Heart right ventricle (tissue), 16 donors: Measurements from ENCODE around the gene GATC. TPM values are rescaled to one million over a fixed set of nuclear protein-coding genes. Genes with fewer than 3 reads are reported as not detected.

ENCODE experiments used
- ATAC-seq, 8 donors: fragments of 200-7000 bp; cut with Tn5 transposase; one replicate each; pipeline ENCODE4 v1.9.1; 2020; ENCODE audit warnings: mild to moderate bottlenecking in 8 of 8, moderate library complexity in 8 of 8, moderate number of reproducible peaks in 1 of 8
- DNase-seq, 2 donors: peaks; one replicate each; pipeline ENCODE4 v3.0.0-alpha.2; 2020
- H3K27ac ChIP-seq, 10 donors: fragments of 200-600 bp; sonication (generic) in 2 of 10; one replicate each; pipeline versions ENCODE4 v1.5.0 to v1.8.0; 2020 to 2022; ENCODE audit warnings: mild to moderate bottlenecking in 3 of 10
- H3K27me3 ChIP-seq, 7 donors: fragments of 200-600 bp; one replicate each; pipeline ENCODE4 v1.8.0; 2021 to 2022; ENCODE audit warnings: mild to moderate bottlenecking in 2 of 7
- H3K36me3 ChIP-seq, 9 donors: fragments of 200-600 bp; sonication (generic) in 1 of 9; one replicate each; pipeline versions ENCODE4 v1.5.0 to v1.8.0; 2020 to 2022; ENCODE audit warnings: mild to moderate bottlenecking in 2 of 9
- H3K4me1 ChIP-seq, 9 donors: fragments of 200-600 bp; sonication (generic) in 1 of 9; one replicate each; pipeline versions ENCODE4 v1.5.0 to v1.8.0; 2020 to 2022; ENCODE audit warnings: mild to moderate bottlenecking in 4 of 9
- H3K4me3 ChIP-seq, 10 donors: fragments of 200-600 bp; sonication (generic) in 2 of 10; one replicate each; pipeline versions ENCODE4 v1.5.0 to v1.8.0; 2020 to 2022; ENCODE audit warnings: mild to moderate bottlenecking in 7 of 10, moderate library complexity in 2 of 10
- H3K9me3 ChIP-seq, 11 donors: fragments of 200-600 bp in 10 of 11; sonication (generic) in 2 of 11; one replicate each; pipeline versions ENCODE4 v1.5.0 to v1.8.0; 2013 to 2022; ENCODE audit warnings: mild to moderate bottlenecking in 2 of 11, control low read depth in 1 of 11, moderate library complexity in 1 of 11
- WGBS, 2 donors: extraction: QIAGEN DNeasy Blood & Tissue Kit; methylation state at CpG; one replicate each; pipeline ENCODE4 v1.1.7; 2013; ENCODE audit warnings: inconsistent platforms in 1 of 2; 5-methylcytosine and 5-hydroxymethylcytosine counted together
- intact Hi-C, 10 donors: fragments of 100-400 bp; cut with DNase I; formaldehyde crosslinking; loops; one replicate each; pipeline versions ENCODE4 v1.11.1 to v1.14.2; 2022
- long read RNA-seq, 3 donors: library from polyadenylated mRNA; unstranded; transcript quantifications; one replicate each; pipeline ENCODE4 v2.0.0, GENCODE V29; 2020 to 2021
- polyA plus RNA-seq, 2 donors: library from polyadenylated mRNA; stranded (reverse); fragments of 200-250 nt; gene quantifications; one replicate each; pipeline ENCODE4 v1.2.3, GENCODE V29; 2013
- total RNA-seq, 10 donors: library from RNA; stranded (reverse); fragmentation: NEBNext Ultra II Directional in 3 of 10; extraction: Animal tissue kit (Norgen Biotek cat#: 25700) in 3 of 10; gene quantifications; one replicate each; pipeline versions ENCODE4 v1.2.1 to v1.2.4, GENCODE V29; 2021 to 2023
- TF ChIP-seq, protein P1 (sequence below), 9 donors: fragments of 200-600 bp; sonication (generic) in 2 of 9; IDR thresholded peaks; one replicate each; pipeline versions ENCODE4 v1.5.0 to v1.8.0; 2021 to 2022; ENCODE audit warnings: antibody characterized with exemption in 9 of 9, mild to moderate bottlenecking in 5 of 9, moderate library complexity in 1 of 9
- donor health status: Arrhythmogenic right ventricular cardiomyopathy.
- donor health status: ischemic (EF 13 %, LVEDD 7.1; RV severe dilation, severe dysfunction).
- donor health status: healthy with polysubstance abuse.
- donor health status: DM: no; HTN: yes; CAD: no.
- donor health status: DM: no; HTN: no; CAD: no.
- donor health status: ischemic (EF 25% LVEDD 6.9; RV normal size, moderate dysfunction).
- donor health status: ischemic (EF 25% LVEDD 5.7; RV mildly dilated, moderate dysfunction).
- donor health status: healthy.
- donor health status: DM: yes; HTN: yes; CAD: no.
- donor health status: Ischemic cardiomyopathy.
- donor health status: ischemic (EF 35%, LVEDD 5.7; RV mildly dilated, moderate dysfunction).
- donor health status: nonischemic (EF 11% LVEDD 7.7; RV severe dilation, severe dysfunction).
- donor health status: DM: yes; HTN: yes; CAD: no.
- donor health status: PGD.
- donor health status: ischemic (EF 29% LVEDD 5.4; RV normal size, mild dysfunction).
- donor health status: nonischemic (EF 23%, LVEDD 6.1; RV moderate dilation, normal function).

The GATC gene, protein sequence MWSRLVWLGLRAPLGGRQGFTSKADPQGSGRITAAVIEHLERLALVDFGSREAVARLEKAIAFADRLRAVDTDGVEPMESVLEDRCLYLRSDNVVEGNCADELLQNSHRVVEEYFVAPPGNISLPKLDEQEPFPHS
- 10 to 100 TPM in 7 of 10 donors, 1 to 10 TPM in 3; 6.4 to 17.0 (median 11.1) TPM for total RNA-seq
- polyA plus RNA-seq = 1 to 10 TPM; 6.0 to 7.3 TPM
- long read RNA-seq, donor 1, full-length matches to known transcripts = 2 of 4 reads
- long read RNA-seq, donor 1, partial matches to known transcripts = 0 of 4 reads
- long read RNA-seq, donor 1, other reads (novel, unspliced or antisense) = 2 of 4 reads
- long read RNA-seq, donor 2, full-length matches to known transcripts = 1 of 8 reads
- long read RNA-seq, donor 2, partial matches to known transcripts = 0 of 8 reads
- long read RNA-seq, donor 2, other reads (novel, unspliced or antisense) = 7 of 8 reads
- long read RNA-seq, donor 3, partial matches to known transcripts = 0 of 2 reads
- long read RNA-seq, donor 3, other reads (novel, unspliced or antisense) = 2 of 2 reads

DNA sequence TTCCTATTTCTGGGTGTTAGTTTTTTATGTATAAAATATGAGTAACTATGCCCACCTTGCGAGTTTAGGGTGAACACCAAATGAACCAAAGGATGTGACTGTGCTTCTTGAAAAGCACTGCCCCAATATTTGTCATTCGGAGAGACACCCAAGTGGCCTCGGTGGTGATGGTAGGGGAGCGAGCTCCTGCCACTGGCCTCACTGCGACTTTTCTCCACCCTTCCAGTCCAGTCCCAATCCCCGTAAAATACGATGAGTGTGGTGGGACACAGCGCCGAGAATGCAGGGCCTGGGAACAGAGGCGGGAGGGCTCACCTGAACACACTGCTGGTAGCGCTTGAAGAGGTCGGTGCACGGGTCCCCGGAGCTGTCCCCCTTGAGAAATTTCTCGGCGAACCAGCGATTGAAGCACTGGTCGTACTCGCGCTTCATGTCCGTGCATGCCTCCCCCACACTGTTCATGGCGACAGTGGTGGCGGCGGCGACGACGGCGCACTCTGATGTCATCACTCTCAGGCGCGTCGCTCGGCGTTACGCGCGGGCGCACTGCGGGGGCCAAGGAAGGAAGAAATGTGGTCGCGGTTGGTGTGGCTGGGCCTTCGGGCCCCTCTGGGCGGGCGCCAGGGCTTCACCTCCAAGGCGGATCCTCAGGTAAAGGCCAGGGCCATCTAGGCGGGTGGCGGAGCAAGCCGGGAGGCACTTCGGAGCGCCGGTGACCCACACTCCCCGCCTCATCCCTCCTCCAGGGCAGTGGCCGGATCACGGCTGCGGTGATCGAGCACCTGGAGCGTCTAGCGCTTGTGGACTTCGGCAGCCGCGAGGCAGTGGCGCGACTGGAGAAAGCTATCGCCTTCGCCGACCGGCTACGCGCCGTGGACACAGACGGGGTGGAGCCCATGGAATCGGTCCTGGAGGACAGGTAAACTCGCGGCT, at the start of gene GATC, which contains the start of gene TRIAP1:
GATC (plus strand) TSS at position 534 of the 933 bp plus-strand sequence; CDS start at position 571, 37 bp downstream.
TRIAP1 (minus strand) TSS at position 474 of the 933 bp plus-strand sequence; CDS start at position 462, 12 bp downstream.
- Histone ChIP-seq H3K9me3 (no peaks in the 10 kb centered on the region), H3K36me3 (peaks cover 0 to 69% (median 29%) of the 10 kb centered on the region in 9 donors), H3K4me1 (peaks cover 4 to 41% (median 24%) of the 10 kb centered on the region in 9 donors), H3K4me3 (peak within 1 kb of the TSS; percentile 72 to 100 (median 94)), H3K27me3 (no peaks in the 10 kb centered on the region), H3K27ac (peak within 1 kb of the TSS; percentile 58 to 93 (median 88))
- ATAC-seq = peak; percentile 97 to 99 (median 99)
- intact Hi-C loops = no loop called here
- WGBS, 2 donors = 0% methylated on average over 73 of the region's 73 CpGs
- DNase-seq = peak; percentile 84 to 86
- TF ChIP-seq, protein P1, sequence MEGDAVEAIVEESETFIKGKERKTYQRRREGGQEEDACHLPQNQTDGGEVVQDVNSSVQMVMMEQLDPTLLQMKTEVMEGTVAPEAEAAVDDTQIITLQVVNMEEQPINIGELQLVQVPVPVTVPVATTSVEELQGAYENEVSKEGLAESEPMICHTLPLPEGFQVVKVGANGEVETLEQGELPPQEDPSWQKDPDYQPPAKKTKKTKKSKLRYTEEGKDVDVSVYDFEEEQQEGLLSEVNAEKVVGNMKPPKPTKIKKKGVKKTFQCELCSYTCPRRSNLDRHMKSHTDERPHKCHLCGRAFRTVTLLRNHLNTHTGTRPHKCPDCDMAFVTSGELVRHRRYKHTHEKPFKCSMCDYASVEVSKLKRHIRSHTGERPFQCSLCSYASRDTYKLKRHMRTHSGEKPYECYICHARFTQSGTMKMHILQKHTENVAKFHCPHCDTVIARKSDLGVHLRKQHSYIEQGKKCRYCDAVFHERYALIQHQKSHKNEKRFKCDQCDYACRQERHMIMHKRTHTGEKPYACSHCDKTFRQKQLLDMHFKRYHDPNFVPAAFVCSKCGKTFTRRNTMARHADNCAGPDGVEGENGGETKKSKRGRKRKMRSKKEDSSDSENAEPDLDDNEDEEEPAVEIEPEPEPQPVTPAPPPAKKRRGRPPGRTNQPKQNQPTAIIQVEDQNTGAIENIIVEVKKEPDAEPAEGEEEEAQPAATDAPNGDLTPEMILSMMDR (IDR thresholded peaks at IDR 0.05) = no peak

DNA sequence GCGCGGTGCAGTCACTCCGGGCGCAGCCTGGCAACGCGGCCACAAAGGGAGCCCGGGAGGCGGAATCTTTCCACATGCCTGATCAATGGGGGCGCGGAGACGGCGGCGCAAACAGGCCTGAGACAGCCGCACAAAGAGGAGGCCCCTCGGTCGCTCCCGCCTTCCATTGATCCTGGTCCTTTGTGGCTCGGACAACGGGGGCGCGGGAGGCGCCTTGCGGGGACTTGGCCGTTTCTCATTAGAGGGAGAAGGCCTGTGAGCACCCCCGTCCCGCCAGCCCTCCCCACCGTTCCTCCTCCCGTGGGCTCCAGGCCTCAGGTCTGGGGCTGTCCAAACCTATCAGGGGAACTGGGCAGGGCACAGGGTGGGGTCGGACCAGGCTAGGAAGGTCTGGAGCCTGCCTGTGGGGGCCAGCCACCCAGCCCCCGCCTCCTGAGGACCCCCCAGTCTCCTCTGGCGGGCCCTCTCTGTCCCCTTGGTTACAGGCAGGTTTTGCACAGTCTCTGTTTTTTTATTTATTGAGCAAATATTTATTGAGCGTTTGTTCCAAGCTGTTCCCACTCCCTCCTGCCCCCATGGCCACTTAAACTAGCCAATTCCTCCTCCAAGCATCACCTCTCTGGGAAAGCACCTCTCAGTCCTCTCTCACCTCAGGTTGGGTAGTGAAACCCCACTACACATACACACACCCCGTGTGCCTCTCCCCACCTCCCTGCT, 48.3 kb upstream of the GATC start:
- WGBS, 2 donors = 54 to 66% methylated on average over 29 to 33 of the region's 33 CpGs

DNA sequence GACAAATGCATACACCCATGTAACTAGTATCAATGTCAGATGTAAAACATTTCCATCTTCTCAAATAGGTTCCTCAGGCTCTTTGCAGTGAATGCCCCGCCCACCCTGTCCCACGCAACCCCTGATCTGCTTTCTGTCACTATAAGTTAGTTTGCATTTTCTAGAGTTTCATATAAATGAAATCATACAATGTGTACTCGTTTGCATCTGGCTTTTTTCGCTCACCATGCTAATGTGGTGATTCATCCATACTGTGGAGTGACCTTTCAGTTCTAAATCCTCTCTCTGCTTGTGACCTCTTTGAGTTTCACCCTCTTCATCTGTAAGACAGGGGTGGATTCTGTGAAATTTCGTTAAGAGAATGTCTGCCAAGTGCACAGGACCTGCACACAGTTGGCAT, 46.7 kb upstream of the GATC start:
- DNase-seq (no peak), ATAC-seq (no peak)
- 71 to 72% methylated on average over 5 of the region's 5 CpGs for WGBS, 2 donors
- no peaks in the 10 kb centered on the region for H3K9me3 ChIP-seq
- H3K4me1 ChIP-seq = peaks cover 0 to 6% (median 0%) of the 10 kb centered on the region in 9 donors
- no peak overlapping the region for H3K27ac ChIP-seq
- H3K4me3 ChIP-seq = no peak overlapping the region
- intact Hi-C loops = no loop called here
- TF ChIP-seq, protein P1 (IDR thresholded peaks at IDR 0.05) = no peak
- H3K27me3 ChIP-seq = peaks cover 0 to 51% (median 33%) of the 10 kb centered on the region in 7 donors
- no peaks in the 10 kb centered on the region for H3K36me3 ChIP-seq

More for the DNA sequence above, 48.3 kb upstream of the GATC start:
- Histone ChIP-seq H3K4me1 (peaks cover 0 to 6% (median 0%) of the 10 kb centered on the region in 9 donors), H3K4me3 (no peak overlapping the region), H3K27ac (no peak overlapping the region), H3K27me3 (peaks cover 0 to 58% (median 39%) of the 10 kb centered on the region in 7 donors), H3K36me3 (no peaks in the 10 kb centered on the region), H3K9me3 (no peaks in the 10 kb centered on the region)
- TF ChIP-seq, protein P1 (IDR thresholded peaks at IDR 0.05) = no peak
- ATAC-seq (no peak), DNase-seq (no peak)
- intact Hi-C loops = no loop called here
